ENCODE results near the gene ZNF583.

The ZNF583 gene

GRCh38 chr19:56474308-56474707 is 70.2 kb downstream of the ZNF583 start:
- no peak for DNase-seq (ENCODE audit: low spot score)

DNA sequence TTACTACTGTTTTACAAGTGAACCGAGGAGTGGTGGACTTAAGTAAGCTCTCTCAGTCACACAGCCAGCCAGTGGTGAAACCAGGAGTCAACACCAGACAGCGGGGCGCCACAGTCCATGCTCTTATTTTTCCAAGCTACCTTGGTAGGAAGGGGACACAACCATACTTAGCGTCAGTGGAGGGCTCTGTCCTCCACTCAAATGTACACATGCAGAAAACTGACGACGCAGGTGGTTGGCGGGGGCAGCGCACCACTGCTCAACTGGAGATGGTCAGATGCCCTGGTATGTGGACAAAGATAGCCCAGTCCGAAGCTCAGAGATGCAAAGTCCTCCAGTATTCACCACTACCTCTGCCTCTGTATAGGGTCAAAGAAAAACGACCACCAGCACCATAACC is 72.0 kb downstream of the ZNF583 start:
- no peak for DNase-seq (ENCODE audit: low spot score)

Data from HuH-7 (cell line).